Stimulated activated CD8-positive, alpha-beta memory T cell treated with anti-CD3 and anti-CD28 coated beads, Interleukin-7, amount 100 ng/mL, for 24 hours (primary cell): Measurements from ENCODE around the gene TC2N.
"Not testable (repeated sequence)": the region's sequence is repeated elsewhere in the genome, so short reads cannot be mapped to it uniquely, and the experiment has no call there.

Experiments
- DNase-seq: peaks from one replicate; pipeline ENCODE4 v3.0.0-alpha.2; 2020; ENCODE audit warnings: low read depth

Gene TC2N

GRCh38 chr14:91889477-91890211 lies 22.3 kb upstream of the TC2N start:
- DNase-seq, result no peak

DNA sequence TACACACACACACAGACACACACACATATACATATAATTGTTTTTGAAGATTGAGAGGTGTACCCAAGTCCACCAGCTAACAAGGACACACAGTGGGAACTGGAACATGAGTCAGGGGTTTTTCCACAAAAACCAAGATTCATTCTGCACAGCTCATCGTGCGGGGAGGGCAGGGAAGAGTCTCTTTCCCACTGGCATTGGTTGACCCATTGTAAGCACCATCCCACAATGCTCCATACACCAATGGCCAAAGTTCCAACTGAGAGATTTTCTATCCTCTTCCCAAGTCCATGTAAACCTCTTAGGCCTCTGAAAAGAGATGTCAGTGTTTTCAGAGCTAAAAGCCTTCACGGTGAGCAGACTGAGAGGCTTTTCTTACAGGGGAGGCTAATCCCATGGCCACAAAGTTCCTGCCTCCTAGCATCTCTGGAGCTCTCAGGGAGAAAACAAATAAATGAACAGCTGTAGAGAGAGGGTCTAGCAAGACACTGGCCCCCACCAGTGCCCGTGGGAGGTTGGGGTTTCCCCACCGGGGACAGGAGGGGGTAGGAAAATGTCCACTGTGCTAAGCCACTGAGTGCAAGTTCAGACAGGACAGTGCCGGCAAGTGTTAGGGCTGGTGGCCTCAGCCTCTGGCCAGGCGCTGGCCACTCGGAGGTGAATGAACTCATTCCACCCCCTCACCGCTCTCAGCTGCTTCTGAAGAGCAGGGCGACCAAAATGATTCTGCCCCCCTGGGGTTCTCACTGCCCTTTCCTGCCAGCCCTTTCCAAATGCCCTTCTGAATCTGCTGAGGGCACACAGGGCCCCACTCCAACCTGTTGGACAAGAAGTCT lies 21.5 kb upstream of the TC2N start:
- DNase-seq, result no peak

DNA sequence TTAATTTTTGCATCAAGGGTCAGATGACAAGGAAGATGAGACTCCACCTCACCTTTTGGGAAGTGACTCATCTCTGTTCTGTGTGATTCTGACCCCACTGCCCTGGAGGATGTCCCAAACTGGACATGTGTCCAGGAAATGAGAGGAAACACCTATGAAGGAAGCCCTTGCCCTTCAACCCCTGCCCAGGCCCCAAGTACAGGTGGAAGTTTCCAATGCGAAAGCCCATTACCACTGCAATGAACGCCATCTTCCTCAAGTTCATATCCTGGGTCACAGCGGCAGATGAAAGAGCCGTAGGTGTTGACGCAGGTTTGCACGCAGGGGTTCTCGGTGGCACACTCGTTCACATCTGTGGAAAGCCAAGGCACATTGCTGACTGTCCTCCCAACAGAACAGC lies 19.6 kb upstream of the TC2N start:
- DNase-seq, result no peak

- no peak for DNase-seq
Measured at GRCh38 chr14:91885839-91886238, 18.5 kb upstream of the TC2N start.

GRCh38 chr14:91885113-91885712 lies 17.9 kb upstream of the TC2N start:
- DNase-seq, result no peak

GRCh38 chr14:91884664-91885063 lies 17.3 kb upstream of the TC2N start:
- DNase-seq, result no peak

DNA sequence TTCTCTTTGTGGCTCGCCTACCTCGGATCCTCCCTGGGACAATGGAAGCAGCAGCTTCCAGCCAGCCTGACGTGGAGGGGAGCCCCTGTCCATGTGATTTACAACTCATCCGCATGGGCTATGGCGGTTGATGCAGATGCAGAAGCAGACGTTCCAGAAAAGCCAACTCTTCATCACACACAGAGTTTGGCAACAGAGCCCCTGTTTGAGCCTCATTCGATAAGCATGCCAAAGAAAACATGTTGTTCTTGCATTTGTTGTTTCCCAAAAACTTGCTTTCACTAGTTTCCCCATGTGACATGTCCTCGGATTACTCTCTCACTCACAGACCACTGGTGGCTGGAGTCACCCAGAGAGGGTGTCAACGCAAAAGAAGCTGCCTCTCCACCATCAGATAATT lies 16.4 kb upstream of the TC2N start:
- DNase-seq, result no peak

DNA sequence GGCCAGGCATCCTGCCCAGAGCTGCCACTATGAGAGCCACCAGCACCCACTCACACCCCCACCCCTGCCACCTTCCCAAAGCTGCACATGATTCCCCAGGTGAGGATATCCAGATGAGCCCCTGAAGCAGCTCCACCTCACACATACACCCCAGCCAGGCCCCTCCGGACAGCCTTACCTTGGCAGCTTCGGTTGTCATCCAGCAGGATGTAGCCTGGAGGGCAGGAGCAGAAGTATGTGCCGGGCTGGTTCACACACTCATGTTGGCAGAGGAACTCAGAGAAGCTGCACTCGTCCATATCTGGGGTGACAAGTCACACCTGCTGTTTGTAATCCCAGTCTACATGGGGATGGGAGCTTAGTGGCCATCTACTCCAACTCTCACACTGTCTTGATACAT lies 15.4 kb upstream of the TC2N start:
- no peak for DNase-seq

DNA sequence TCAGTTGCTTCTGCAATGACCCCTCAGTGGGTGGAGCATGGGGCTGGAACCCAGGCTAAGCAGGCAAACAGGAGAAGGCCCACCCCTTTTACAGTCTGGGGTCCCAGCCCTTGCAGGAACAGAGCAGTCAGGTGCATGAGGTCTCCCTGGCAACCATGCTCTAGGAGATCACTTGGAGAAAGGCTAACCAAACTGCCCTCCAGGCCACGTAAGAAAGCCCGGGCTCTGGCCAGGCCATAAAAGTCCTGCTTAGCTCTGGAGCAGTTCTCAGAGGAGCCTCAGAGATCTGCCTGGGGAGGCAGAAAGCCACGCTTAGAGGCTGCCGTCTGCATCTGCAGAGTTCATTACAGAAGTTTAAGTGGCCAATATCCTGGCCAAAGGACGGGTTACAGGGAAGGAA lies 15.0 kb upstream of the TC2N start:
- DNase-seq, result no peak

GRCh38 chr14:91879196-91879595 lies 11.9 kb upstream of the TC2N start:
- DNase-seq, result no peak

GRCh38 chr14:91878274-91878673 lies 10.9 kb upstream of the TC2N start:
- DNase-seq, result no peak

GRCh38 chr14:91877376-91877915 lies 10.1 kb upstream of the TC2N start:
- DNase-seq, result no peak

- no peak for DNase-seq
Measured at GRCh38 chr14:91876492-91876891, 9.2 kb upstream of the TC2N start.

- DNase-seq, result no peak
Measured at GRCh38 chr14:91875525-91876286, 8.4 kb upstream of the TC2N start.

DNA sequence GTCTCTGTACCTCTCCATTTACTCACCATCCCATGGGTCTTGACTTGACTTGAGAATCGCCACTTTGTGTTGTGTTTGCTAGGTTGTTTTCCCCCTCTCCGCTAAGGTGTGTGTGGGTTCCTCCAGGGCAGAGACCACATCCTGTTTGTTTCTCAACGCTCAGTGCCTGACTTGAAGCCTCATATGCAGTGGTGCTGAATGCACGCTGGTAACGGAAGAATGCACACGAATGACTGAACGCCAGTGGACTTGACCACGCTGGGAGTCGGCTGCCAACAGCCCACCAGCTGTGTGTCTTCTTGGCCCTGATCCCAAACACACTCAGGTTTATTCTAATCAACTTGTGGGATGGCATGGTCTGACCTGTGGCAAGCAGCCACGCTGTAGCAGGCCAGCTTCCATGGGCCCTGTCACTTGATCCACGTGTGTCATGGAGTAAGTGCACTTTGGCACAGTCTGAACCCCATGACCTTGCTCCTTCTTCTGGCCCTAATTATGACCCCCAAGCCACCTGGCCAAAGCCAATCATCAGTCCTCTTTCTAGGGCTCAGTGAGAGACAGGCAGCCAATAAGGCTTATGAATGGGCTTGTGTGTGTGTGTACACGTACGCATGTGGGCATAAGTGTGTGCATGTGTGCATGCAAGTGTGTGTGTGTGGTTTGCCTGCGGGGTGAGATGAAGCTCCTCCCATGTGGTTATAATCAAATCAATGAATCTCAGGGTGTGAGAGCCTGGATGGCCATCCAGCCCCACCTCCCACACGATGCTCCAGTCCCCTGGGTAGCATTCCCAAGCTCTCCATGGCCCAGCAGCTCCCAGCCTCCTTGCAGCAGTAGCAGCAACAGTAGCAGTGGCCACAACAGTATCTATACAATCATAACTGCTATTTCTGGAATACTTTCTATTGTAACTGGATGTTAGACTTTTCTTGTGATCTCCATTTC lies 6.4 kb upstream of the TC2N start:
- DNase-seq, result no peak

GRCh38 chr14:91872517-91873470 lies 5.5 kb upstream of the TC2N start:
- DNase-seq, result no peak

DNA sequence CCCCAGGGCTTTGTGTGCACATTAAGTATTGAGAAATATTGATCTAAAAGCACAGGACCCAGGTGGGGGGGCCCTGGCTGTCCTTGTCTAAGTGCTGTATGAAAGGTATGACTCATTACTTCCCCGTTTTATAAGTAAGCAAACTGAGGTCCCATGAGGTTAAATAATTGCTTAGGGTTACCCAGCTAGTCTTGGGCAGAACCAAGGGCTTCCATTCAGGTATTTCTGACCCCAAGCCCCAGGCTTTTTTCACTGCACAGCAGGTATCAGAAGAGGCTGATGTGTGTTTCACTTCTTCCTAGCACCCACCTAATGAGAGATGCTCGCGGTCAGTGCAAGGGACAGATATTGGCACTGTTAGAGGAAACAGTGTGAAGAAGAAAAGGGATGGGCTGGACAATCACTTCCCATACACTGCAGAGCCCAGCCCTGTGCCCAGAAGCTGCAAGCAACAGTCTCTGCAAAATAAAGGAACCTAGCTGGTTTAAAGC lies 4.7 kb upstream of the TC2N start:
- DNase-seq, result no peak

GRCh38 chr14:91871401-91871800 lies 4.1 kb upstream of the TC2N start:
- not testable (repeated sequence) for DNase-seq

- DNase-seq, result no peak
Measured at GRCh38 chr14:91870890-91871289, 3.6 kb upstream of the TC2N start.

DNA sequence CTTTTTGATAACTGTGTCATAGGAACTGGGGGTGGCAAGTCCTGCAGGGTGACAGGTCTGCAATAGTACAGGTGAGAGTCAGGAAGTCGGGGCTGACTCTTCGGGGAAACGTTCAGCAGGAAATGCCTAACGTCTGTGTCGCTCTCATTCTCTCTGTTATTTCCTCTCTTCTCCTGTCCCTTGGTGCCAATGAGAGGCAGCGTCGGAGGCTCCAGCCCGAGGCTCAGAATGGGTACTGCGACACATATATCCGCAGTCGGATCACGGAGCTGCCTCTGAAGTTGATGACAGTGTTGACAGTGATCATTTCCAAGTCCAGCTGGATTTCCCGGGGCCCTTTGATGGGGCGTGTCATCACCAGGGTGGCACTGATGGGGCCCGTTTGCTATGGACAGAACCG lies 2.7 kb upstream of the TC2N start:
- no peak for DNase-seq
